ENCODE measurements around the gene TRAPPC2L.

The TRAPPC2L gene

DNA sequence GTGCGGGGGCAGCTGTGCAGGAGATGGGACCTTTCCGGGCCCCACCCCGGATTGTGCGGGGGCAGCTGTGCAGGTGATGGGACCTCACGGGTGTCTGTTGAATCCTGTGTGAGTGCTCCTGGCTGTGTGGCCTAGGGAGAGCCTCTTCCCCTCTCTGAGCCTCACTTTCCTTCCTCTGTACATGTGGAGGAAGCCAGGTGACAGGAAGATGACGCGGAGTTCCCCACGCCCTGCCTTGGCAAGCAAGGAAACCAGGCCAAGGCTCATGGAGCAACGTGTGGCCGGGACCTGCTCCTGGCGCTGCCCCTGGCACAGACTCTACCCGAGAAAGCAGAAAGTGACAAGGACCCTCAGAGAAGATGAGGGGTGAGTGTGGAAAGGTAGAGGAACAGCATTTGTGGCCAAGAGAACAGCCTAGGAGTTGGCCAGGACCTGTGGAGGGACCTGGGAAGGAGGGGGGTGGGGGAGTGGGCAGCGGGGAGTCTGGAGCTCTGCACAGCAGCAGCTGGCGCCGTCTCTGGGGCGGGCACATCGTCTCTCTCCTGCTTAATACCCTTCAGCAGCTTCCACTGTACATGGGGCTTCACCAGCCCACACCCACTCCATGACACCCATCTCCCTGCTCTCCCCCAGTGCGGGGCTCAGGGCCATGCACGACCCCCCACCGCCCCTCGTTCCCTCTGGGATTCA is 47.9 kb downstream of the TRAPPC2L start:
- no peak overlapping the region for H2AK5ac ChIP-seq (ENCODE audit: low read length)
- no peaks in the 10 kb centered on the region for H3K9me3 ChIP-seq (ENCODE audit: insufficient read depth, low read depth, low read length)
- H2BK12ac ChIP-seq (ENCODE audit: low read length): no peak overlapping the region
- no peak overlapping the region for H4K12ac ChIP-seq (ENCODE audit: low read depth, low read length)
- H2AFZ ChIP-seq (ENCODE audit: insufficient read depth, low read length, poor library complexity): no peak overlapping the region
- H3K79me2 ChIP-seq (ENCODE audit: control insufficient read depth, insufficient read depth, low read length, poor library complexity): no peaks in the 10 kb centered on the region
- H2BK5ac ChIP-seq (ENCODE audit: low read depth, low read length, poor library complexity): no peak overlapping the region
- WGBS (ENCODE audit: extremely low coverage, insufficient coverage, insufficient read length): no CpG with 5 or more reads among the region's 21 CpGs
- H3K36me3 ChIP-seq (ENCODE audit: control insufficient read depth in 1 of 2, insufficient read depth in 2 of 2, low read length in 2 of 2): no peaks in the 10 kb centered on the region
- H3K4me3 ChIP-seq (ENCODE audit: low read depth, low read length): no peak overlapping the region
- no peak overlapping the region for H4K8ac ChIP-seq (ENCODE audit: low read depth, low read length)
- no peak overlapping the region for H3K9ac ChIP-seq (ENCODE audit: low read length)
- no peaks in the 10 kb centered on the region for H3K27me3 ChIP-seq (ENCODE audit: insufficient read depth, low read length)
- no peak overlapping the region for H2BK120ac ChIP-seq (ENCODE audit: insufficient read depth, low read length, poor library complexity)
- no peak overlapping the region for H3K18ac ChIP-seq (ENCODE audit: low read length)
- H3K27ac ChIP-seq (ENCODE audit: low read depth, low read length): no peak overlapping the region
- H3K4ac ChIP-seq (ENCODE audit: low read depth, low read length): no peak overlapping the region
- H3K79me1 ChIP-seq (ENCODE audit: low read length): no peaks in the 10 kb centered on the region
- no peak overlapping the region for H3K14ac ChIP-seq (ENCODE audit: low read length)
- H3K23ac ChIP-seq (ENCODE audit: low read length): no peak overlapping the region
- DNase-seq: no peak
- H3K4me1 ChIP-seq (ENCODE audit: control insufficient read depth in 1 of 2, insufficient read depth in 2 of 2, low read length in 2 of 2): peaks cover 0 to 2% of the 10 kb centered on the region in 2 experiments
- no peak overlapping the region for H3K4me2 ChIP-seq (ENCODE audit: low read length)
- H4K91ac ChIP-seq (ENCODE audit: low read depth, low read length): no peak overlapping the region

DNA sequence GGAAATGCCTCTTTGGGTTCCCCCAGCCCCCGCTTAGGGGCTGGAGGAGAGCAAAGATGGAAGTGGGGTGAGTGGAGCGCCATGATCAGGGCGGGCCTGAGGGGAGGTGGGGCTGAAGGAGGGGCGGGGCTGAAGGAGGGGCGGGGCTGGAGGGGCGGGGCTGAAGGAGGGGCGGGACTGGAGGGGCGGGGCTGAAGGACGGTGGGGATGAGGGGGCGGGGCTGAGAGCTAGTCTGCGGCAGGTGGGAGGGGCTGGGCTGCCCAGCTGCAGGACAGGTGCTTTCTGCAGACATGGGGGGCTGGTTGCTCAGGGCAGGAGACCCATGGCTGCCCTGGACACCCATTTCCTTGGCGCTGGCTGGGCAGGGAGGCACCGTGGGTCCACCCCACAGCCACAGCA is 48.6 kb downstream of the TRAPPC2L start:
- H3K9ac ChIP-seq (ENCODE audit: low read length): no peak overlapping the region
- no CpG with 5 or more reads among the region's 13 CpGs for WGBS (ENCODE audit: extremely low coverage, insufficient coverage, insufficient read length)
- no peak overlapping the region for H3K4ac ChIP-seq (ENCODE audit: low read depth, low read length)
- H3K27me3 ChIP-seq (ENCODE audit: insufficient read depth, low read length): no peaks in the 10 kb centered on the region
- no peak overlapping the region for H4K8ac ChIP-seq (ENCODE audit: low read depth, low read length)
- H3K4me1 ChIP-seq (ENCODE audit: control insufficient read depth in 1 of 2, insufficient read depth in 2 of 2, low read length in 2 of 2): peaks cover 0 to 2% of the 10 kb centered on the region in 2 experiments
- no peaks in the 10 kb centered on the region for H3K36me3 ChIP-seq (ENCODE audit: control insufficient read depth in 1 of 2, insufficient read depth in 2 of 2, low read length in 2 of 2)
- H4K91ac ChIP-seq (ENCODE audit: low read depth, low read length): no peak overlapping the region
- no peak overlapping the region for H4K12ac ChIP-seq (ENCODE audit: low read depth, low read length)
- no peak overlapping the region for H3K23ac ChIP-seq (ENCODE audit: low read length)
- no peak overlapping the region for H3K14ac ChIP-seq (ENCODE audit: low read length)
- no peak for DNase-seq
- H2BK12ac ChIP-seq (ENCODE audit: low read length): no peak overlapping the region
- no peak overlapping the region for H2BK120ac ChIP-seq (ENCODE audit: insufficient read depth, low read length, poor library complexity)
- H3K4me2 ChIP-seq (ENCODE audit: low read length): no peak overlapping the region
- H3K79me2 ChIP-seq (ENCODE audit: control insufficient read depth, insufficient read depth, low read length, poor library complexity): no peaks in the 10 kb centered on the region
- H3K79me1 ChIP-seq (ENCODE audit: low read length): no peaks in the 10 kb centered on the region
- H3K27ac ChIP-seq (ENCODE audit: low read depth, low read length): no peak overlapping the region
- H3K4me3 ChIP-seq (ENCODE audit: low read depth, low read length): no peak overlapping the region
- H3K18ac ChIP-seq (ENCODE audit: low read length): no peak overlapping the region
- H2BK5ac ChIP-seq (ENCODE audit: low read depth, low read length, poor library complexity): no peak overlapping the region
- H2AK5ac ChIP-seq (ENCODE audit: low read length): no peak overlapping the region
- no peak overlapping the region for H2AFZ ChIP-seq (ENCODE audit: insufficient read depth, low read length, poor library complexity)
- no peaks in the 10 kb centered on the region for H3K9me3 ChIP-seq (ENCODE audit: insufficient read depth, low read depth, low read length)

DNA sequence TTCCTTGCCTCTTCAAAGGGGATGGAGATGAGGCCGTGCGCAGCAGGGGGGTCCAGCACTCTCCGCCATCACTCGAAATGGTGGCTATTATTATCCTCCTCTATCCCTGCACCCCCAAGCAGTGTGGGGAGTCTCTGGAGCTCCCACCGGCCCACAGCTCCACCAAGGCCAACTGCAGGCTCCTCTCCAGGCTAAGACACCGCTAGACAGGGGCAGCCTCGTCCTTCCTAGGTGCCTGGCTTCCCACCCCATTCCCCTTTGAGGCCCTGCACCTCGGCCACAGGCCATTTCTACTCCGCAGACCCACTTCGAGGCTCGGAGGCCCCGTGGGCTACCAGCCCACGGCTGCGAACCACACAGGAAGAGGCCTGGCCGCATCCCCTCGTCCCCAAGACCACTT is 49.1 kb downstream of the TRAPPC2L start:
- H3K4me3 ChIP-seq (ENCODE audit: low read depth, low read length): no peak overlapping the region
- H3K79me1 ChIP-seq (ENCODE audit: low read length): no peaks in the 10 kb centered on the region
- no CpG with 5 or more reads among the region's 16 CpGs for WGBS (ENCODE audit: extremely low coverage, insufficient coverage, insufficient read length)

DNA sequence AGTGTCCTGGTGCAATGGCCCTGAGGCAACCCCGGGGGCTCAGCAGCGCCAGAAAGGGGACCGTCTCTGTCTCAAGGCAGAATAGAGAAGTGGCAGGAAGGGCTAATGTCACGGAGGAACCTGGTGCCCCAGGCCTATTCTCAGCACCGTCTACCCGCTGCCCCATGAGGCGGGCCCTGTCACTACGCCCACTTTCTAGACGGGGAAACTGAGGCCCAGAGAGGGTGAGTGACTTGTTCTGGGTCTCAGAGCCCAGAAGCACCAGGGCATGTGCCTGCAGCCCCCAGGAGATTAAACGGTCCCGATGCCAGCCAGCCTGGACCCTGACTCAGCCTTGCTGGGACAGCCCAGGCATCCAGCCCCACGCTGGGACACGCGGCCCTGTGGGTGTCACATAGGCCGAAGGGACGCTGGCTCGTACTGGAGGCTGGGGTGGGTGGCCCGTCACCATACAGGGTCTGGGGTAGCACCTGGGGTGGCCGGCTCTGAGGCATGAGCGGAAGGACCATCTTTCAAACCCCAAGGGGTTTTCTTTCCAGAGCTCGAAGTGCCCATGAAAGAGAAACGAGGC is 49.7 kb downstream of the TRAPPC2L start:
- Histone ChIP-seq H3K9ac (ENCODE audit: low read length) (no peak overlapping the region), H2AFZ (ENCODE audit: insufficient read depth, low read length, poor library complexity) (no peak overlapping the region), H2BK12ac (ENCODE audit: low read length) (no peak overlapping the region), H3K27me3 (ENCODE audit: insufficient read depth, low read length) (no peaks in the 10 kb centered on the region), H3K79me2 (ENCODE audit: control insufficient read depth, insufficient read depth, low read length, poor library complexity) (no peaks in the 10 kb centered on the region), H2BK5ac (ENCODE audit: low read depth, low read length, poor library complexity) (no peak overlapping the region), H3K4ac (ENCODE audit: low read depth, low read length) (no peak overlapping the region), H4K8ac (ENCODE audit: low read depth, low read length) (no peak overlapping the region), H3K36me3 (ENCODE audit: control insufficient read depth in 1 of 2, insufficient read depth in 2 of 2, low read length in 2 of 2) (no peaks in the 10 kb centered on the region), H3K9me3 (ENCODE audit: insufficient read depth, low read depth, low read length) (no peaks in the 10 kb centered on the region), H3K79me1 (ENCODE audit: low read length) (no peaks in the 10 kb centered on the region), H3K4me2 (ENCODE audit: low read length) (no peak overlapping the region), H2AK5ac (ENCODE audit: low read length) (no peak overlapping the region), H3K23ac (ENCODE audit: low read length) (no peak overlapping the region), H3K4me3 (ENCODE audit: low read depth, low read length) (no peak overlapping the region), H3K14ac (ENCODE audit: low read length) (no peak overlapping the region), H4K12ac (ENCODE audit: low read depth, low read length) (no peak overlapping the region), H3K18ac (ENCODE audit: low read length) (no peak overlapping the region), H3K4me1 (ENCODE audit: control insufficient read depth in 1 of 2, insufficient read depth in 2 of 2, low read length in 2 of 2) (peaks cover 0 to 2% of the 10 kb centered on the region in 2 experiments), H4K91ac (ENCODE audit: low read depth, low read length) (no peak overlapping the region), H2BK120ac (ENCODE audit: insufficient read depth, low read length, poor library complexity) (no peak overlapping the region), H3K27ac (ENCODE audit: low read depth, low read length) (no peak overlapping the region)
- no peak for DNase-seq
- WGBS (ENCODE audit: extremely low coverage, insufficient coverage, insufficient read length): no CpG with 5 or more reads among the region's 22 CpGs

More for the DNA sequence above, 49.1 kb downstream of the TRAPPC2L start:
- no peak overlapping the region for H2AK5ac ChIP-seq (ENCODE audit: low read length)
- no peak overlapping the region for H3K14ac ChIP-seq (ENCODE audit: low read length)
- no peaks in the 10 kb centered on the region for H3K27me3 ChIP-seq (ENCODE audit: insufficient read depth, low read length)
- H2AFZ ChIP-seq (ENCODE audit: insufficient read depth, low read length, poor library complexity): no peak overlapping the region
- H3K4ac ChIP-seq (ENCODE audit: low read depth, low read length): no peak overlapping the region
- no peak overlapping the region for H2BK12ac ChIP-seq (ENCODE audit: low read length)
- H3K23ac ChIP-seq (ENCODE audit: low read length): no peak overlapping the region
- H3K36me3 ChIP-seq (ENCODE audit: control insufficient read depth in 1 of 2, insufficient read depth in 2 of 2, low read length in 2 of 2): no peaks in the 10 kb centered on the region
- no peak overlapping the region for H3K4me2 ChIP-seq (ENCODE audit: low read length)
- H2BK5ac ChIP-seq (ENCODE audit: low read depth, low read length, poor library complexity): no peak overlapping the region
- no peak overlapping the region for H2BK120ac ChIP-seq (ENCODE audit: insufficient read depth, low read length, poor library complexity)
- H3K9ac ChIP-seq (ENCODE audit: low read length): no peak overlapping the region
- no peak overlapping the region for H3K27ac ChIP-seq (ENCODE audit: low read depth, low read length)
- no peak overlapping the region for H4K8ac ChIP-seq (ENCODE audit: low read depth, low read length)
- DNase-seq: no peak
- H4K12ac ChIP-seq (ENCODE audit: low read depth, low read length): no peak overlapping the region
- H3K79me2 ChIP-seq (ENCODE audit: control insufficient read depth, insufficient read depth, low read length, poor library complexity): no peaks in the 10 kb centered on the region
- H3K4me1 ChIP-seq (ENCODE audit: control insufficient read depth in 1 of 2, insufficient read depth in 2 of 2, low read length in 2 of 2): peaks cover 0 to 2% of the 10 kb centered on the region in 2 experiments
- H4K91ac ChIP-seq (ENCODE audit: low read depth, low read length): no peak overlapping the region
- H3K9me3 ChIP-seq (ENCODE audit: insufficient read depth, low read depth, low read length): no peaks in the 10 kb centered on the region
- no peak overlapping the region for H3K18ac ChIP-seq (ENCODE audit: low read length)
